Mucosa of descending colon (tissue), 3 donors: ENCODE measurements around the gene FAM227B. TPM values are rescaled to one million over a fixed set of nuclear protein-coding genes. Genes with fewer than 3 reads are reported as not detected.
"Not testable (repeated sequence)": the region's sequence is repeated elsewhere in the genome, so short reads cannot be mapped to it uniquely, and the experiment has no call there.

ENCODE experiments used
- ATAC-seq: fragments of 200-7000 bp; cut with Tn5 transposase; one replicate; pipeline ENCODE4 v1.9.1; 2020; ENCODE audit warnings: mild to moderate bottlenecking, moderate library complexity
- DNase-seq, 3 donors: peaks; one replicate each; pipeline ENCODE4 v3.0.0-alpha.2; 2020
- H3K36me3 ChIP-seq: fragments of 200-600 bp; one replicate; pipeline ENCODE4 v1.8.0; 2021; ENCODE audit warnings: low read depth, mild to moderate bottlenecking
- H3K4me1 ChIP-seq: fragments of 200-600 bp; one replicate; pipeline ENCODE4 v1.8.0; 2021; ENCODE audit warnings: low read depth, mild to moderate bottlenecking
- H3K4me3 ChIP-seq: fragments of 200-600 bp; one replicate; pipeline ENCODE4 v1.8.0; 2021; ENCODE audit warnings: mild to moderate bottlenecking
- H3K9me3 ChIP-seq: fragments of 200-600 bp; one replicate; pipeline ENCODE4 v1.8.0; 2021; ENCODE audit warnings: mild to moderate bottlenecking
- CTCF ChIP-seq: fragments of 200-600 bp; IDR thresholded peaks from one replicate; pipeline ENCODE4 v1.8.0; 2022; ENCODE audit warnings: antibody characterized with exemption, mild to moderate bottlenecking
- intact Hi-C, 2 donors: fragments of 100-400 bp; cut with DNase I in 1 of 2; cut with micrococcal nuclease in 1 of 2; formaldehyde crosslinking; loops; one replicate each; pipeline versions ENCODE4 v1.11.0 to v1.11.1; 2022; cut with DNase I, micrococcal nuclease
- total RNA-seq, 3 donors: library from RNA; stranded (reverse); fragmentation: NEBNext Ultra II Directional in 2 of 3; extraction: Animal tissue kit (Norgen Biotek cat#: 25700) in 2 of 3; gene quantifications; one replicate each; pipeline versions ENCODE4 v1.2.1 to v1.2.4, GENCODE V29; 2021 to 2023
- donor health status: DM: no; HTN: no; CAD: no; lungs with moderate emphysema.
- donor health status: DM: no; HTN: no; CAD: no.
- donor health status: DM: no; HTN: yes; CAD: no.

FAM227B gene
- total RNA-seq, 3 donors from 2014 or later = 2.2 to 7.6 (median 3.6) TPM

GRCh38 chr15:49610157-49610918 is 10.3 kb downstream of the FAM227B start:
- Histone ChIP-seq H3K36me3 (no peaks in the 10 kb centered on the region), H3K4me3 (no peak overlapping the region), H3K9me3 (peaks cover 7% of the 10 kb centered on the region), H3K4me1 (no peaks in the 10 kb centered on the region)
- DNase-seq (no peak), ATAC-seq (no peak)
- intact Hi-C loops = no loop called here
- TF ChIP-seq CTCF = no peak

DNA sequence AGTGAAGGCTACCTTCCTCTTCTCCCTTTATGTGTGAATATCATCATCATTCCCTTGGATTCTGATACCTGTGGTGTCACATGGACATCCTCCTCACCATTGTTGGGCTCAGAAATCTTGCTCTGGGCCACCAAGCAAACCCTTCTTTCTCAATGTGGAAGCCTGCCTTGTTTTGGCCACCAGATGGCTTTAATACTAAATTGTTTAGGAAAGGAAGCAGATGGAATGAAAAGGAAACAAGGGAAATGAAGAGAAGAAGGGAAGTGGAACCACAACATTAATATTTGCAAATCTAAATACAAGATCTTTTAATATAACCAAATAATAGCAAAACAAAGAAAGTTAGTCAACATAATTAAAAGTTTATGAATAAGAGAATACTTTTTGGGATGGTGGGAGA is 14.0 kb downstream of the FAM227B start:
- ATAC-seq (no peak), DNase-seq (no peak)
- no peak overlapping the region for H3K4me3 ChIP-seq
- H3K9me3 ChIP-seq = peaks cover 2% of the 10 kb centered on the region
- no peaks in the 10 kb centered on the region for H3K4me1 ChIP-seq
- intact Hi-C loops = no loop called here
- TF ChIP-seq CTCF = no peak
- H3K36me3 ChIP-seq = no peaks in the 10 kb centered on the region

DNA sequence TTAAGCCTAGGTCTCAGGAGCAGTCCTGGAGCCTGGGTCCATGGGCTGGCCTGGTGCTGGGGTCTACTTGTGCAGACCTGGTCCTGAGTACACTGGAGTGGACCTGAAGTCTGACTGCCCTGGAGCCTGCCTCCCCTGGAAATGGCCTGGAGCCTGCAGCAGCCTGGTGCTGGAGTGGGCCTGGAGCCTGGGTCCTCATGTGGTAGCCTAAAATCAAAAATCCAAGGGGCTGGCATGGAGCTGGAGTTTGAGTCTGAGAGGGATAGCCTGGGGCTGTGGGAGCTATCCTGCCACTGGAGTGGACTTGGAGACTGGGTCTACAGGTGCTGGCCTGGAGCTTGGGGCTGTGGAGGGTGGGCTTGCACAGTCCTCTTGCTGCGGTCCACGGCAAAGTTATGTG is 15.0 kb downstream of the FAM227B start:
- ATAC-seq = no peak
- no peak for TF ChIP-seq CTCF

DNA sequence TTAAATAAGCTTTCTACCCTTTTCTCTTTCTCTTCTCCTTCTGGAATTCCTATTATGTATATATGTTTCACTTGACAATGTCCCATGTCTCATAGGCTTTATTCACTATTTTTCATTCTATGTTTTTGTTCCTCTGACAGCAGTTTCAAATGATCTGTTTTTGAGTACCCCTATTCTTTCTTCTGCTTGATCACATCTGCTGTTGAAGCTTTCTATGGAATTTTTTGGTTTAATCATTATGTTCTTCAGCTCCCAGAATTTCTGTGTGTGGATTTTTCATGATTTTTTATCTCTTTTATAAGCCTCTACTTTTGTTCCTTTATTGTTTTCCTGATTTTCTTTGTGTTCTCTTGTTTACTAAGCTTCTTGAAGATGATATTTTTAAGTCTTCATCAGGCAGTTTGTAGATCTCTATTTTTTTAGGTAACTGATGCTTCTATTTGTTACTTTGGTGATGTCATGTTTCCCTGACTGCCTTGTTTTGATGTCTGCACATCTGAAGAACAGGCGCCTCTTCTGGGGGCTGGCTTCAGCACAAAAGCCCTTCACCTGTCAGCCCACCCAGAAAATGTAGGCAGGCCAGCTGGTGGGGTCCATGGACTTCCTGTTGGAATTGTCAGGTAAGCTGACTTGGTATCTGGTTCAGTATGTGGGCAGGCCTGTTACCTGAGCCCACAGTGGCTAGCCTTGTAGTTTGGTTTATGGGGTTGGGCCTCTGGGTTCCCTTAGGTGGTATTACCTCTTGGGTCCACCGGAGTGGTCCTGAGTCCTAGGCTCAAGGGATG is 15.8 kb downstream of the FAM227B start:
- Histone ChIP-seq H3K4me1 (no peaks in the 10 kb centered on the region), H3K36me3 (no peaks in the 10 kb centered on the region), H3K4me3 (no peak overlapping the region), H3K9me3 (peaks cover 13% of the 10 kb centered on the region)
- no peak for TF ChIP-seq CTCF
- ATAC-seq = no peak
- intact Hi-C loops = no loop called here
- DNase-seq = no peak

More for the DNA sequence above, 15.0 kb downstream of the FAM227B start:
- no peak for DNase-seq
- intact Hi-C loops = no loop called here
- Histone ChIP-seq H3K4me1 (no peaks in the 10 kb centered on the region), H3K4me3 (no peak overlapping the region), H3K36me3 (no peaks in the 10 kb centered on the region), H3K9me3 (peaks cover 8% of the 10 kb centered on the region)

- ATAC-seq, DNase-seq, H3K9me3 ChIP-seq, H3K4me3 ChIP-seq, H3K4me1 ChIP-seq, H3K36me3 ChIP-seq, intact Hi-C loops: not testable (repeated sequence)
Observed at GRCh38 chr15:49592829-49593316, 27.7 kb downstream of the FAM227B start.

GRCh38 chr15:49589030-49589429 is 31.6 kb downstream of the FAM227B start:
- DNase-seq (no peak), ATAC-seq (no peak)
- intact Hi-C loops = no loop called here
- Histone ChIP-seq H3K4me1 (no peaks in the 10 kb centered on the region), H3K36me3 (no peaks in the 10 kb centered on the region), H3K4me3 (no peak overlapping the region), H3K9me3 (no peaks in the 10 kb centered on the region)
- no peak for TF ChIP-seq CTCF
